HG03342 (cell line): ENCODE results near the gene EXOC3L4.

Experiments
- ATAC-seq: cut with Tn5 transposase; IDR thresholded peaks from one replicate; pipeline ENCODE4 v1.9.1; 2021; ENCODE audit warnings: mild to moderate bottlenecking, moderate library complexity; ENCODE audit not compliant: unreplicated experiment

The EXOC3L4 gene

GRCh38 chr14:103070263-103070885, 24.2 kb upstream of the EXOC3L4 start:
- ATAC-seq = no peak

GRCh38 chr14:103070971-103071542, 23.5 kb upstream of the EXOC3L4 start:
- ATAC-seq = no peak

GRCh38 chr14:103071544-103072251, 22.8 kb upstream of the EXOC3L4 start:
- no peak for ATAC-seq

- ATAC-seq = no peak
Measured at GRCh38 chr14:103072595-103073366, 21.7 kb upstream of the EXOC3L4 start.

GRCh38 chr14:103073367-103073875, 21.1 kb upstream of the EXOC3L4 start:
- no peak for ATAC-seq

GRCh38 chr14:103073876-103074728, 20.4 kb upstream of the EXOC3L4 start:
- ATAC-seq = no peak

GRCh38 chr14:103074729-103075367, 19.7 kb upstream of the EXOC3L4 start:
- ATAC-seq = no peak

GRCh38 chr14:103078420-103078749, 16.1 kb upstream of the EXOC3L4 start:
- ATAC-seq = peak; percentile 72

GRCh38 chr14:103078860-103079587, 15.5 kb upstream of the EXOC3L4 start:
- no peak for ATAC-seq

- no peak for ATAC-seq
Measured at GRCh38 chr14:103081951-103082350, 12.6 kb upstream of the EXOC3L4 start.

GRCh38 chr14:103084021-103084919, 10.3 kb upstream of the EXOC3L4 start, which contains the start of gene LBHD2:
Gene LBHD2 (plus strand): TSS chr14:103084210. CDS start chr14:103086013, 1,803 bp downstream.
- no peak for ATAC-seq

GRCh38 chr14:103085106-103086091, 9.1 kb upstream of the EXOC3L4 start:
- ATAC-seq = no peak

GRCh38 chr14:103086771-103087342, 7.7 kb upstream of the EXOC3L4 start:
- ATAC-seq = no peak

- no peak for ATAC-seq
Measured at GRCh38 chr14:103087343-103087835, 7.1 kb upstream of the EXOC3L4 start.

GRCh38 chr14:103088921-103089320, 5.6 kb upstream of the EXOC3L4 start:
- ATAC-seq = no peak
